ENCODE data around the gene CD37.
A peak's percentile ranks its signal among the peaks of the same experiment; 100 is the strongest.
"Not testable (repeated sequence)": the region's sequence is repeated elsewhere in the genome, so short reads cannot be mapped to it uniquely, and the experiment has no call there.

CD37 gene

GRCh38 chr19:49318296-49318695 lies 16.9 kb upstream of the CD37 start:
- Mint-ChIP-seq H3K27me3 (no peaks in the 10 kb centered on the region), H3K27ac (no peak overlapping the region), H3K4me3 (no peak overlapping the region), H3K36me3 (ENCODE audit: low read depth) (peaks cover 25% of the 10 kb centered on the region), H3K4me1 (ENCODE audit: low read depth) (peaks cover 9% of the 10 kb centered on the region), H3K9me3 (peaks cover 9% of the 10 kb centered on the region)

- H3K27ac Mint-ChIP-seq, result peak within 1 kb of the TSS; percentile 48
- H3K36me3 Mint-ChIP-seq (ENCODE audit: low read depth), result peaks cover 26% of the 10 kb centered on the region
- peaks cover 37% of the 10 kb centered on the region for H3K4me1 Mint-ChIP-seq (ENCODE audit: low read depth)
- H3K9me3 Mint-ChIP-seq, result no peaks in the 10 kb centered on the region
- no peak within 1 kb of the TSS for H3K4me3 Mint-ChIP-seq
- no peaks in the 10 kb centered on the region for H3K27me3 Mint-ChIP-seq
Measured at GRCh38 chr19:49324801-49325576, 10.2 kb upstream of the CD37 start, which contains the start of gene SLC6A16. TSS of gene SLC6A16 (minus strand) at chr19:49325191. CDS start at chr19:49311347, 13,844 bp downstream.

GRCh38 chr19:49325756-49326155 lies 9.4 kb upstream of the CD37 start:
- Mint-ChIP-seq H3K4me1 (ENCODE audit: low read depth) (peaks cover 43% of the 10 kb centered on the region), H3K36me3 (ENCODE audit: low read depth) (peaks cover 31% of the 10 kb centered on the region), H3K27ac (peak overlapping the region; percentile 24)
- not testable (repeated sequence) for H3K9me3 Mint-ChIP-seq, H3K27me3 Mint-ChIP-seq, H3K4me3 Mint-ChIP-seq

- H3K27ac Mint-ChIP-seq, result peak overlapping the region; percentile 24
- peaks cover 48% of the 10 kb centered on the region for H3K4me1 Mint-ChIP-seq (ENCODE audit: low read depth)
- peaks cover 36% of the 10 kb centered on the region for H3K36me3 Mint-ChIP-seq (ENCODE audit: low read depth)
- H3K27me3 Mint-ChIP-seq, result no peaks in the 10 kb centered on the region
- H3K4me3 Mint-ChIP-seq, result no peak overlapping the region
- H3K9me3 Mint-ChIP-seq, result no peaks in the 10 kb centered on the region
Measured at GRCh38 chr19:49326165-49326704, 9.0 kb upstream of the CD37 start.

GRCh38 chr19:49327878-49328544 lies 7.2 kb upstream of the CD37 start:
- peak overlapping the region; percentile 11 for H3K4me3 Mint-ChIP-seq

GRCh38 chr19:49328741-49329140 lies 6.5 kb upstream of the CD37 start:
- H3K4me3 Mint-ChIP-seq, result peak overlapping the region; percentile 11
- peak overlapping the region; percentile 80 for H3K27ac Mint-ChIP-seq

More at GRCh38 chr19:49327878-49328544, 7.2 kb upstream of the CD37 start:
- Mint-ChIP-seq H3K27ac (peak overlapping the region; percentile 80), H3K36me3 (ENCODE audit: low read depth) (peaks cover 27% of the 10 kb centered on the region), H3K27me3 (no peaks in the 10 kb centered on the region), H3K4me1 (ENCODE audit: low read depth) (peaks cover 64% of the 10 kb centered on the region), H3K9me3 (no peaks in the 10 kb centered on the region)

GRCh38 chr19:49331187-49331586 lies 4.0 kb upstream of the CD37 start:
- H3K4me3 Mint-ChIP-seq, H3K27me3 Mint-ChIP-seq, H3K27ac Mint-ChIP-seq, H3K9me3 Mint-ChIP-seq: not testable (repeated sequence)
- peaks cover 83% of the 10 kb centered on the region for H3K4me1 Mint-ChIP-seq (ENCODE audit: low read depth)
- peaks cover 27% of the 10 kb centered on the region for H3K36me3 Mint-ChIP-seq (ENCODE audit: low read depth)

More at GRCh38 chr19:49328741-49329140, 6.5 kb upstream of the CD37 start:
- Mint-ChIP-seq H3K27me3 (no peaks in the 10 kb centered on the region), H3K4me1 (ENCODE audit: low read depth) (peaks cover 71% of the 10 kb centered on the region), H3K9me3 (no peaks in the 10 kb centered on the region), H3K36me3 (ENCODE audit: low read depth) (peaks cover 27% of the 10 kb centered on the region)

- no peaks in the 10 kb centered on the region for H3K9me3 Mint-ChIP-seq
- H3K27me3 Mint-ChIP-seq, result no peaks in the 10 kb centered on the region
- H3K27ac Mint-ChIP-seq, result no peak overlapping the region
- H3K36me3 Mint-ChIP-seq (ENCODE audit: low read depth), result peaks cover 31% of the 10 kb centered on the region
- H3K4me3 Mint-ChIP-seq, result no peak overlapping the region
- peaks cover 84% of the 10 kb centered on the region for H3K4me1 Mint-ChIP-seq (ENCODE audit: low read depth)
Measured at GRCh38 chr19:49331616-49332055, 3.6 kb upstream of the CD37 start.

GRCh38 chr19:49332691-49333417 lies 2.4 kb upstream of the CD37 start:
- Mint-ChIP-seq H3K36me3 (ENCODE audit: low read depth) (peaks cover 37% of the 10 kb centered on the region), H3K4me3 (peak overlapping the region; percentile 99), H3K4me1 (ENCODE audit: low read depth) (peaks cover 89% of the 10 kb centered on the region), H3K27ac (peak overlapping the region; percentile 96)
- H3K27me3 Mint-ChIP-seq, H3K9me3 Mint-ChIP-seq: not testable (repeated sequence)

GRCh38 chr19:49333418-49333805 lies 1.8 kb upstream of the CD37 start:
- Mint-ChIP-seq H3K4me1 (ENCODE audit: low read depth) (peaks cover 88% of the 10 kb centered on the region), H3K36me3 (ENCODE audit: low read depth) (peaks cover 34% of the 10 kb centered on the region), H3K9me3 (no peaks in the 10 kb centered on the region)

GRCh38 chr19:49333811-49334288 lies 1.4 kb upstream of the CD37 start:
- H3K27me3 Mint-ChIP-seq, result no peaks in the 10 kb centered on the region
- no peaks in the 10 kb centered on the region for H3K9me3 Mint-ChIP-seq
- peaks cover 88% of the 10 kb centered on the region for H3K4me1 Mint-ChIP-seq (ENCODE audit: low read depth)
- peak overlapping the region; percentile 96 for H3K27ac Mint-ChIP-seq
- H3K4me3 Mint-ChIP-seq, result peak overlapping the region; percentile 99
- peaks cover 37% of the 10 kb centered on the region for H3K36me3 Mint-ChIP-seq (ENCODE audit: low read depth)

More at GRCh38 chr19:49333418-49333805, 1.8 kb upstream of the CD37 start:
- Mint-ChIP-seq H3K27ac (peak overlapping the region; percentile 96), H3K4me3 (peak overlapping the region; percentile 99), H3K27me3 (no peaks in the 10 kb centered on the region)

- H3K4me3 Mint-ChIP-seq, result peak overlapping the region; percentile 99
- H3K27me3 Mint-ChIP-seq, result no peaks in the 10 kb centered on the region
- peak overlapping the region; percentile 98 for H3K27ac Mint-ChIP-seq
- H3K36me3 Mint-ChIP-seq (ENCODE audit: low read depth), result peaks cover 41% of the 10 kb centered on the region
- H3K9me3 Mint-ChIP-seq, result no peaks in the 10 kb centered on the region
- peaks cover 81% of the 10 kb centered on the region for H3K4me1 Mint-ChIP-seq (ENCODE audit: low read depth)
Measured at GRCh38 chr19:49335784-49336481, 727 bp downstream of the CD37 start.

- H3K36me3 Mint-ChIP-seq (ENCODE audit: low read depth), result peaks cover 34% of the 10 kb centered on the region
- H3K9me3 Mint-ChIP-seq, result no peaks in the 10 kb centered on the region
- peak overlapping the region; percentile 99 for H3K4me3 Mint-ChIP-seq
- no peaks in the 10 kb centered on the region for H3K27me3 Mint-ChIP-seq
- H3K4me1 Mint-ChIP-seq (ENCODE audit: low read depth), result peaks cover 74% of the 10 kb centered on the region
- peak overlapping the region; percentile 98 for H3K27ac Mint-ChIP-seq
Measured at GRCh38 chr19:49336482-49337266, 1.5 kb downstream of the CD37 start.

All from stimulated activated naive CD8-positive, alpha-beta T cell treated with anti-CD3 and anti-CD28 coated beads, Interleukin-15, Interleukin-2, amounts not matched to agents 100 ng/mL and 50 ng/mL, for 24 hours (primary cell).